ENCODE results near the gene UBXN6.

UBXN6 gene

GRCh38 chr19:4457654-4458395, at the start of gene UBXN6:
Gene UBXN6, minus strand, starts transcription at chr19:4457794. Its CDS starts 97 bp downstream, at chr19:4457697.
- H3K4me3 ChIP-seq (ENCODE audit: low read depth, low read length), result peak within 1 kb of the TSS; percentile 88
- H3K4me1 ChIP-seq (ENCODE audit: control insufficient read depth, insufficient read depth, low read length), result peaks cover 3% of the 10 kb centered on the region
- H3K36me3 ChIP-seq (ENCODE audit: control insufficient read depth, insufficient read depth, low read length), result peaks cover 3% of the 10 kb centered on the region
- no peaks in the 10 kb centered on the region for H3K27me3 ChIP-seq (ENCODE audit: control insufficient read depth, insufficient read depth, low read length)
- peak within 1 kb of the TSS; percentile 65 for H3K9ac ChIP-seq (ENCODE audit: low read depth, low read length)
- no peaks in the 10 kb centered on the region for H3K9me3 ChIP-seq (ENCODE audit: control insufficient read depth, insufficient read depth, low read length)

GRCh38 chr19:4507150-4507452, 49.5 kb upstream of the UBXN6 start:
- Histone ChIP-seq H3K9me3 (ENCODE audit: control insufficient read depth, insufficient read depth, low read length) (no peaks in the 10 kb centered on the region), H3K36me3 (ENCODE audit: control insufficient read depth, insufficient read depth, low read length) (peaks cover 29% of the 10 kb centered on the region), H3K4me3 (ENCODE audit: low read depth, low read length) (no peak overlapping the region), H3K27me3 (ENCODE audit: control insufficient read depth, insufficient read depth, low read length) (peaks cover 11% of the 10 kb centered on the region), H3K4me1 (ENCODE audit: control insufficient read depth, insufficient read depth, low read length) (no peaks in the 10 kb centered on the region), H3K9ac (ENCODE audit: low read depth, low read length) (no peak overlapping the region)

- no peak overlapping the region for H3K9ac ChIP-seq (ENCODE audit: low read depth, low read length)
- no peaks in the 10 kb centered on the region for H3K4me1 ChIP-seq (ENCODE audit: control insufficient read depth, insufficient read depth, low read length)
- no peaks in the 10 kb centered on the region for H3K9me3 ChIP-seq (ENCODE audit: control insufficient read depth, insufficient read depth, low read length)
- H3K4me3 ChIP-seq (ENCODE audit: low read depth, low read length), result no peak overlapping the region
- peaks cover 7% of the 10 kb centered on the region for H3K27me3 ChIP-seq (ENCODE audit: control insufficient read depth, insufficient read depth, low read length)
- H3K36me3 ChIP-seq (ENCODE audit: control insufficient read depth, insufficient read depth, low read length), result peaks cover 33% of the 10 kb centered on the region
These were observed 49.0 kb upstream of the UBXN6 start for GRCh38 chr19:4506449-4507149.

GRCh38 chr19:4505570-4506448, 48.2 kb upstream of the UBXN6 start:
- Histone ChIP-seq H3K9ac (ENCODE audit: low read depth, low read length) (no peak overlapping the region), H3K27me3 (ENCODE audit: control insufficient read depth, insufficient read depth, low read length) (peaks cover 1% of the 10 kb centered on the region), H3K4me1 (ENCODE audit: control insufficient read depth, insufficient read depth, low read length) (no peaks in the 10 kb centered on the region), H3K4me3 (ENCODE audit: low read depth, low read length) (no peak overlapping the region), H3K36me3 (ENCODE audit: control insufficient read depth, insufficient read depth, low read length) (peaks cover 41% of the 10 kb centered on the region), H3K9me3 (ENCODE audit: control insufficient read depth, insufficient read depth, low read length) (no peaks in the 10 kb centered on the region)

GRCh38 chr19:4504891-4505569, 47.4 kb upstream of the UBXN6 start:
- Histone ChIP-seq H3K27me3 (ENCODE audit: control insufficient read depth, insufficient read depth, low read length) (no peaks in the 10 kb centered on the region), H3K4me1 (ENCODE audit: control insufficient read depth, insufficient read depth, low read length) (no peaks in the 10 kb centered on the region), H3K36me3 (ENCODE audit: control insufficient read depth, insufficient read depth, low read length) (peaks cover 44% of the 10 kb centered on the region), H3K9me3 (ENCODE audit: control insufficient read depth, insufficient read depth, low read length) (no peaks in the 10 kb centered on the region), H3K4me3 (ENCODE audit: low read depth, low read length) (no peak overlapping the region), H3K9ac (ENCODE audit: low read depth, low read length) (no peak overlapping the region)

GRCh38 chr19:4504297-4504701, 46.7 kb upstream of the UBXN6 start:
- Histone ChIP-seq H3K4me3 (ENCODE audit: low read depth, low read length) (no peak overlapping the region), H3K27me3 (ENCODE audit: control insufficient read depth, insufficient read depth, low read length) (no peaks in the 10 kb centered on the region), H3K4me1 (ENCODE audit: control insufficient read depth, insufficient read depth, low read length) (no peaks in the 10 kb centered on the region), H3K9me3 (ENCODE audit: control insufficient read depth, insufficient read depth, low read length) (no peaks in the 10 kb centered on the region), H3K9ac (ENCODE audit: low read depth, low read length) (no peak overlapping the region), H3K36me3 (ENCODE audit: control insufficient read depth, insufficient read depth, low read length) (peaks cover 46% of the 10 kb centered on the region)

GRCh38 chr19:4503825-4504170, 46.2 kb upstream of the UBXN6 start:
- Histone ChIP-seq H3K36me3 (ENCODE audit: control insufficient read depth, insufficient read depth, low read length) (peaks cover 46% of the 10 kb centered on the region), H3K4me3 (ENCODE audit: low read depth, low read length) (no peak overlapping the region), H3K27me3 (ENCODE audit: control insufficient read depth, insufficient read depth, low read length) (no peaks in the 10 kb centered on the region), H3K4me1 (ENCODE audit: control insufficient read depth, insufficient read depth, low read length) (no peaks in the 10 kb centered on the region), H3K9me3 (ENCODE audit: control insufficient read depth, insufficient read depth, low read length) (no peaks in the 10 kb centered on the region), H3K9ac (ENCODE audit: low read depth, low read length) (no peak overlapping the region)

- Histone ChIP-seq H3K4me1 (ENCODE audit: control insufficient read depth, insufficient read depth, low read length) (no peaks in the 10 kb centered on the region), H3K27me3 (ENCODE audit: control insufficient read depth, insufficient read depth, low read length) (no peaks in the 10 kb centered on the region), H3K36me3 (ENCODE audit: control insufficient read depth, insufficient read depth, low read length) (peaks cover 51% of the 10 kb centered on the region), H3K4me3 (ENCODE audit: low read depth, low read length) (no peak overlapping the region), H3K9me3 (ENCODE audit: control insufficient read depth, insufficient read depth, low read length) (no peaks in the 10 kb centered on the region), H3K9ac (ENCODE audit: low read depth, low read length) (no peak overlapping the region)
These were observed 45.7 kb upstream of the UBXN6 start for GRCh38 chr19:4503132-4503824.

- Histone ChIP-seq H3K36me3 (ENCODE audit: control insufficient read depth, insufficient read depth, low read length) (peaks cover 59% of the 10 kb centered on the region), H3K27me3 (ENCODE audit: control insufficient read depth, insufficient read depth, low read length) (no peaks in the 10 kb centered on the region), H3K4me1 (ENCODE audit: control insufficient read depth, insufficient read depth, low read length) (no peaks in the 10 kb centered on the region)
These were observed 44.9 kb upstream of the UBXN6 start for GRCh38 chr19:4502282-4503131.

GRCh38 chr19:4501691-4502090, 44.1 kb upstream of the UBXN6 start:
- no peaks in the 10 kb centered on the region for H3K27me3 ChIP-seq (ENCODE audit: control insufficient read depth, insufficient read depth, low read length)
- no peak overlapping the region for H3K9ac ChIP-seq (ENCODE audit: low read depth, low read length)
- no peaks in the 10 kb centered on the region for H3K9me3 ChIP-seq (ENCODE audit: control insufficient read depth, insufficient read depth, low read length)
- peaks cover 62% of the 10 kb centered on the region for H3K36me3 ChIP-seq (ENCODE audit: control insufficient read depth, insufficient read depth, low read length)
- H3K4me3 ChIP-seq (ENCODE audit: low read depth, low read length), result no peak overlapping the region
- H3K4me1 ChIP-seq (ENCODE audit: control insufficient read depth, insufficient read depth, low read length), result no peaks in the 10 kb centered on the region

More at GRCh38 chr19:4502282-4503131, 44.9 kb upstream of the UBXN6 start:
- Histone ChIP-seq H3K4me3 (ENCODE audit: low read depth, low read length) (no peak overlapping the region), H3K9me3 (ENCODE audit: control insufficient read depth, insufficient read depth, low read length) (no peaks in the 10 kb centered on the region), H3K9ac (ENCODE audit: low read depth, low read length) (no peak overlapping the region)
